22Rv1 (cell line): ENCODE measurements around the gene PRSS53.

Source experiments
- H3K27ac ChIP-seq: fragments of 450-650 bp; 2 replicates; pipeline ENCODE4 v1.5.1; 2017
- ZFX ChIP-seq: fragments of 450-650 bp; IDR thresholded peaks from 2 replicates; pipeline ENCODE4 v1.6.1; 2017; ENCODE audit warnings: antibody characterized with exemption, borderline replicate concordance
- TF ChIP-seq, protein P1 (sequence below): fragments of 450-650 bp; IDR thresholded peaks from 2 replicates; pipeline ENCODE4 v1.5.1; 2017; ENCODE audit warnings: mild to moderate bottlenecking

Gene PRSS53

DNA sequence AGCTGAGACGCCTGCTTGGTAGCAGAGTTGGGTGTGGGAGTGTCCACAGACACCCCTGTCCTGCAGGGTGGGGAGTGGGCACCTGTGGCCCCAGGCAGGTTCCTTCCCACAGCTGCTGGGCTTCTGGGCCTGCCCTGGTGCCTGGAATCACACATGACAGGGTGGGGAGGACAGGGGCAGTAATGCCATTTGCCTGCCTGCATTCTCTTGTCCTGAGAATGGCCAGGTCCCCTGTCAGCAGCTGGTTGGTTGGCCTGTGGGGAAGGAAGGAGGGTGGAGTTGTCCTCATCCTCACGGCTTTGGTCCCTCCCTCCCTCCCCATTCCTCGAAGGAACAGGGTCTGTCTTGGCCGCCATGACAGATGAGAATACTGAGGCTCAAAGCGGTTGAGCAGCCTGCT is 5.2 kb downstream of the PRSS53 start:
- TF ChIP-seq, protein P1, sequence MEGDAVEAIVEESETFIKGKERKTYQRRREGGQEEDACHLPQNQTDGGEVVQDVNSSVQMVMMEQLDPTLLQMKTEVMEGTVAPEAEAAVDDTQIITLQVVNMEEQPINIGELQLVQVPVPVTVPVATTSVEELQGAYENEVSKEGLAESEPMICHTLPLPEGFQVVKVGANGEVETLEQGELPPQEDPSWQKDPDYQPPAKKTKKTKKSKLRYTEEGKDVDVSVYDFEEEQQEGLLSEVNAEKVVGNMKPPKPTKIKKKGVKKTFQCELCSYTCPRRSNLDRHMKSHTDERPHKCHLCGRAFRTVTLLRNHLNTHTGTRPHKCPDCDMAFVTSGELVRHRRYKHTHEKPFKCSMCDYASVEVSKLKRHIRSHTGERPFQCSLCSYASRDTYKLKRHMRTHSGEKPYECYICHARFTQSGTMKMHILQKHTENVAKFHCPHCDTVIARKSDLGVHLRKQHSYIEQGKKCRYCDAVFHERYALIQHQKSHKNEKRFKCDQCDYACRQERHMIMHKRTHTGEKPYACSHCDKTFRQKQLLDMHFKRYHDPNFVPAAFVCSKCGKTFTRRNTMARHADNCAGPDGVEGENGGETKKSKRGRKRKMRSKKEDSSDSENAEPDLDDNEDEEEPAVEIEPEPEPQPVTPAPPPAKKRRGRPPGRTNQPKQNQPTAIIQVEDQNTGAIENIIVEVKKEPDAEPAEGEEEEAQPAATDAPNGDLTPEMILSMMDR, result no peak
- TF ChIP-seq ZFX, result no peak

DNA sequence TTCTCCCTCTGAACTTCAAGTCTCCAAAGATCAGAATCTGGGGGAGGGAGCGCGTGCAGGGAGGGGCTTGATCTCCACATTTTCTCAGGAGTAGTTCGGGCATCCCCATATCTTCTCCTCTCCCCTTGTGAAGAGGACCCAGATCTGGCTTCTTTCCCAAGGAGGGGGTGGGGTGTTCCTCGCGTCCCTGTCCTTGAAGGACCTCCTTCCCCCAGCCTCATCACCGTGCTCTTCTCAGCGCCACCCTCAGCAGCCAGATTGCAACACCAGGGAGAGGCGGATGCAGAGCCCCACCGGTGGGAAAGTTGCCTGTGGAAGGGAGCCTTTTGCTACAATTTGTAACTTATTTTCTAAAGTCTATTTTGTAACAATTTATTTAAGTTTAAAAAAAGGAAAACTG is 5.7 kb downstream of the PRSS53 start:
- TF ChIP-seq ZFX, result no peak
- TF ChIP-seq, protein P1, result no peak
- no peak overlapping the region for H3K27ac ChIP-seq

More for the DNA sequence above, 5.2 kb downstream of the PRSS53 start:
- H3K27ac ChIP-seq, result no peak overlapping the region

DNA sequence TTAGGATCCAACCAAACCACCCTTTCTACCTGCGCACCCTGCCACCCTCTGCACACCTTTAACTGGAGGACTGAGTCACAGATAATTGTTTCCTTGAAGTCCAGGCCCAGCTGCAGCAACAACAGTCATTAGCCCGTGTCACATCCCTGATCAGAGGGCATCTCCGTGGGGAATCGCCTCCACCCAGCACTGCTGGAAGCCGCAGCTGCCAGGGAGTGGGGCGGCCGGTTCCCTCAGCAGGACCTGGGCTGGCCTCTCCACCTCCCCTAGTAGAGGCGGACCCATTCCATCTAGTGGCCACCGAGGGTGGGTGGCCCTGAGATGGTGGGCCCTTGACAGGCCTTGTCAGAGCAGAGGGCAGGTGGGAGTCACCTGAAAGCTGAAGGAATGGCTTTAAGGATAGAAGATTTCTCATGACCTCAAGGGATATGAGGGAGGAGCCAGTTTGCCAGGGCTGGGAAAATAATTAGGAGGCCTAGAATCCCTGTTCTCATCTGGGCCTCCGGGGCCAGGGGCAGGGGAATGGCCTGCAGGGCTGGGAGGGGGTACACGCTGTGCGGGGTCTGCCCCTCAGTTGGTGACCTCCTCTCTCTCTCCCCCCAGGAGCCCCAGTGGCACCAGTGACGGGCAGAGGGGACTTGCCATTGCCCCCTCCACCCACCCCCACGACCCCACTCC is 6.2 kb downstream of the PRSS53 start:
- TF ChIP-seq, protein P1, result no peak
- TF ChIP-seq ZFX, result no peak
- no peak overlapping the region for H3K27ac ChIP-seq

DNA sequence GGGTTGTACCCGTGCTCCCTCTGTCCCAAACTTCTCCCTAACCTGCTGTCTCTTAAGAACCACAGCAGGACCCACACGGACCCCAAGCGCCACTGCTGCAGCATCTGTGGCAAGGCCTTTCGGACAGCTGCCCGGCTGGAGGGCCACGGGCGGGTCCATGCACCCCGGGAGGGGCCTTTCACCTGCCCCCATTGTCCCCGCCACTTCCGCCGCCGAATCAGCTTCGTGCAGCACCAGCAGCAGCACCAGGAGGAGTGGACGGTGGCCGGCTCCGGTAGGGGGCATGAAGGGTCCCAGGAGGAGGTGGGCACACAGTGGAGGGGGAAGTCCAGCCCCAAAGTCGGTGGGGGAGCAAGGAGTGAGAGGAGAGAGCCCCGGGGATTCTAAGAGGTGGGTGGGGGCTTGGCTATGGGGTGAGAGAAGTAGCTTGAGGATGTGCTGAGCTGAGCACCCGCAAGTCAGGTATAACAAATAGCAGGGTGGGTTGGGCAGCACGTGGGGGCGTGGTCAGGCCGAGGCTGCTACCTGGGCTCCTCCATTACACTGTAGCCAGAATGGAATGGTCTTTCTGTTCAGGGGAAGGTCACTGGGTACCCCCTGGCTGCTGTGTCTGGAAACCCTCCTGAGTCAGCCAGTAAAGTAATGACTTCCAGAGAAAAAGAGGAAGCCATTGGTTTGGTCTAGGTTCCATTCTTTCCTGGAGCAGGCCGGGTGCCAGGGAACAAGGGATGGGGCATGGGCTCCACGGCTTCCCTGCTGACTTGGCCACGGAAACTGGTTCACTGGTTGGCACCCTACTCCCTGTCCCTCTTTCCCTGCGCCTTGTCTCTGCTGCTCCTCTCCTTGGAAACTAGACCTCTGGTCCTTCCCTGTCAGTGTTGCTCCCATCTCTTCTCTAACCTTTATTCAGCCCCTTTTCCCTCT is 7.1 kb downstream of the PRSS53 start:
- no peak overlapping the region for H3K27ac ChIP-seq
- no peak for TF ChIP-seq ZFX
- TF ChIP-seq, protein P1, result no peak

GRCh38 chr16:31080756-31081419 is 7.9 kb downstream of the PRSS53 start:
- H3K27ac ChIP-seq, result no peak overlapping the region
- TF ChIP-seq, protein P1, result no peak
- no peak for TF ChIP-seq ZFX

- H3K27ac ChIP-seq, result no peak overlapping the region
- TF ChIP-seq, protein P1, result no peak
- no peak for TF ChIP-seq ZFX
These were observed 8.6 kb downstream of the PRSS53 start for GRCh38 chr16:31080035-31080629.
